Fibroblast of peridontal ligament (primary cell): ENCODE measurements around the gene NUMB.

Experiments
- DNase-seq: peaks from one replicate; pipeline ENCODE4 v3.0.0-alpha.2; 2010; ENCODE audit errors: extremely low read depth

Gene NUMB

GRCh38 chr14:73245480-73246325 lies 212.6 kb downstream of the NUMB start:
- DNase-seq, result peak; percentile 33

- no peak for DNase-seq
Observed at GRCh38 chr14:73244541-73245290, 213.6 kb downstream of the NUMB start.

GRCh38 chr14:73243748-73244147 lies 214.6 kb downstream of the NUMB start:
- DNase-seq, result no peak

GRCh38 chr14:73243341-73243740 lies 215.0 kb downstream of the NUMB start:
- no peak for DNase-seq

GRCh38 chr14:73242357-73242901 lies 215.9 kb downstream of the NUMB start:
- peak; percentile 73 for DNase-seq

GRCh38 chr14:73241481-73242165 lies 216.7 kb downstream of the NUMB start:
- no peak for DNase-seq

GRCh38 chr14:73240816-73241480 lies 217.4 kb downstream of the NUMB start:
- no peak for DNase-seq

GRCh38 chr14:73239393-73240241 lies 218.7 kb downstream of the NUMB start:
- DNase-seq, result peak; percentile 60

- DNase-seq, result no peak
Observed at GRCh38 chr14:73238941-73239340, 219.4 kb downstream of the NUMB start.

GRCh38 chr14:73238424-73238852 lies 219.9 kb downstream of the NUMB start:
- DNase-seq, result peak; percentile 79

- DNase-seq, result no peak
Observed at GRCh38 chr14:73237786-73238423, 220.4 kb downstream of the NUMB start.

GRCh38 chr14:73237219-73237785 lies 221.0 kb downstream of the NUMB start, which contains the start of gene PAPLN:
Gene PAPLN, plus strand, starts transcription at chr14:73237506. Its CDS starts 2,273 bp downstream, at chr14:73239779.
- no peak for DNase-seq

GRCh38 chr14:73236752-73237218 lies 221.6 kb downstream of the NUMB start:
- no peak for DNase-seq

- no peak for DNase-seq
Observed at GRCh38 chr14:73236157-73236556, 222.2 kb downstream of the NUMB start.

GRCh38 chr14:73235531-73236155 lies 222.7 kb downstream of the NUMB start:
- DNase-seq, result peak; percentile 10

GRCh38 chr14:73234586-73235394 lies 223.6 kb downstream of the NUMB start:
- no peak for DNase-seq

GRCh38 chr14:73234029-73234428 lies 224.3 kb downstream of the NUMB start:
- no peak for DNase-seq

- DNase-seq, result no peak
Observed at GRCh38 chr14:73233564-73233963, 224.8 kb downstream of the NUMB start.
